Epithelial cell of proximal tubule (primary cell): Measurements from ENCODE around the gene S100A4. TPM values are rescaled to one million over a fixed set of nuclear protein-coding genes. Genes with fewer than 3 reads are reported as not detected.

ENCODE experiments used
- DNase-seq: peaks from one replicate; pipeline ENCODE4 v3.0.0-alpha.2; 2011; ENCODE audit warnings: low read depth
- H3K4me3 ChIP-seq: 2 replicates; pipeline ENCODE4 v1.5.1; 2011; ENCODE audit warnings: low read depth, mild to moderate bottlenecking, low read length
- CTCF ChIP-seq: conservative IDR thresholded peaks from 2 replicates; pipeline ENCODE4 v1.5.1; 2012; ENCODE audit warnings: low read depth, mild to moderate bottlenecking, low read length
- total RNA-seq: library from RNA; depleted of rRNA; stranded (reverse); fragments of >200 nt; gene quantifications from 2 replicates; pipeline ENCODE4 v1.2.3, GENCODE V29; 2015

The S100A4 gene
- total RNA-seq, 1 donor from 2014 or later, result 33.8 TPM

- TF ChIP-seq CTCF, result no peak
- peak overlapping the region; percentile 89 for H3K4me3 ChIP-seq
- no peak for DNase-seq
Measured at GRCh38 chr1:153536012-153536670, 9.5 kb downstream of the S100A4 start.

- peak; percentile 31 for TF ChIP-seq CTCF
- peak within 1 kb of the TSS; percentile 89 for H3K4me3 ChIP-seq
- DNase-seq, result no peak
Measured at GRCh38 chr1:153535242-153536011, 10.2 kb downstream of the S100A4 start, which contains the start of gene S100A6. TSS of gene S100A6 (minus strand) at chr1:153535991. CDS start at chr1:153535339, 652 bp downstream.

GRCh38 chr1:153534925-153535241 lies 10.7 kb downstream of the S100A4 start:
- H3K4me3 ChIP-seq, result peak overlapping the region; percentile 89
- no peak for TF ChIP-seq CTCF
- no peak for DNase-seq

- no peak for DNase-seq
Measured at GRCh38 chr1:153534226-153534924, 11.2 kb downstream of the S100A4 start.

GRCh38 chr1:153533689-153534201 lies 11.9 kb downstream of the S100A4 start:
- no peak for TF ChIP-seq CTCF
- peak; percentile 67 for DNase-seq
- H3K4me3 ChIP-seq, result peak overlapping the region; percentile 89

More at GRCh38 chr1:153534226-153534924, 11.2 kb downstream of the S100A4 start:
- H3K4me3 ChIP-seq, result peak overlapping the region; percentile 89
- no peak for TF ChIP-seq CTCF

- TF ChIP-seq CTCF, result peak; percentile 90
- peak overlapping the region; percentile 89 for H3K4me3 ChIP-seq
- DNase-seq, result no peak
Measured at GRCh38 chr1:153532769-153533599, 12.6 kb downstream of the S100A4 start.
